ENCODE data around the gene ADAMTSL2.

ADAMTSL2 gene

DNA sequence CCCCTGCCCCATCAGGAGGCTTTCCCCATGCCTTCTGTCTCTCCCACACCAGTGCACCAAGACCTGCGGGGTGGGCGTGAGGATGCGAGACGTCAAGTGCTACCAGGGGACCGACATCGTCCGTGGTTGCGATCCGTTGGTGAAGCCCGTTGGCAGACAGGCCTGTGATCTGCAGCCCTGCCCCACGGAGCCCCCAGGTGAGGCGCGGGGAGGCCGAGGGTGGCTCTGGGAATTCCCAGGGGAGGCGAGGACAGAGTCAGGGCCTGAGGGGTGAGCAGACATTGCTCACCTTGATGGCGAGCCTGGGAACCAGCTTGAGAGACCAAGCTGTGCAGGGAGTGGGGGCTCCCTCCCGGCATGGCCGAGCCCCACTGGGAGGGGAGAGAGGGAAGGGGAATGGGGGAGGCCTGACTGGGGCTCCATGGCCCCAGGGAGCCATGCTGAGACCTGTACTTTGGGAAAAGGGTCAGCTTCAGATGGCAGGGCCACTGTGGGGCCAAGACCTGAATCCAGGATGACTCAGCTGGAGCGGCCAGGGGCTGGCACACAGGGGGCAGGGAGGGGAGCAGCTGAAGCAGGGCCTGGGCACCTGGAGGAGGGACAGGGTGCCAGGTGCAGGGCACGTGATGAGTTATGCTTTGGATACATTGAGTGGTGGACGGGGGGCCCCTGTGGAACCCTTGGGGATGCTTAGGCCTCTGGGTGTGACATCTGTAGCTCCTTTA, 39.4 kb downstream of the ADAMTSL2 start (continued):
- TF ChIP-seq, protein P1, sequence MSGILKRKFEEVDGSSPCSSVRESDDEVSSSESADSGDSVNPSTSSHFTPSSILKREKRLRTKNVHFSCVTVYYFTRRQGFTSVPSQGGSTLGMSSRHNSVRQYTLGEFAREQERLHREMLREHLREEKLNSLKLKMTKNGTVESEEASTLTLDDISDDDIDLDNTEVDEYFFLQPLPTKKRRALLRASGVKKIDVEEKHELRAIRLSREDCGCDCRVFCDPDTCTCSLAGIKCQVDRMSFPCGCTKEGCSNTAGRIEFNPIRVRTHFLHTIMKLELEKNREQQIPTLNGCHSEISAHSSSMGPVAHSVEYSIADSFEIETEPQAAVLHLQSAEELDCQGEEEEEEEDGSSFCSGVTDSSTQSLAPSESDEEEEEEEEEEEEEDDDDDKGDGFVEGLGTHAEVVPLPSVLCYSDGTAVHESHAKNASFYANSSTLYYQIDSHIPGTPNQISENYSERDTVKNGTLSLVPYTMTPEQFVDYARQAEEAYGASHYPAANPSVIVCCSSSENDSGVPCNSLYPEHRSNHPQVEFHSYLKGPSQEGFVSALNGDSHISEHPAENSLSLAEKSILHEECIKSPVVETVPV (CRISPR knock-in tag; IDR thresholded peaks at IDR 0.05) = no peak
- TF ChIP-seq, protein P2, sequence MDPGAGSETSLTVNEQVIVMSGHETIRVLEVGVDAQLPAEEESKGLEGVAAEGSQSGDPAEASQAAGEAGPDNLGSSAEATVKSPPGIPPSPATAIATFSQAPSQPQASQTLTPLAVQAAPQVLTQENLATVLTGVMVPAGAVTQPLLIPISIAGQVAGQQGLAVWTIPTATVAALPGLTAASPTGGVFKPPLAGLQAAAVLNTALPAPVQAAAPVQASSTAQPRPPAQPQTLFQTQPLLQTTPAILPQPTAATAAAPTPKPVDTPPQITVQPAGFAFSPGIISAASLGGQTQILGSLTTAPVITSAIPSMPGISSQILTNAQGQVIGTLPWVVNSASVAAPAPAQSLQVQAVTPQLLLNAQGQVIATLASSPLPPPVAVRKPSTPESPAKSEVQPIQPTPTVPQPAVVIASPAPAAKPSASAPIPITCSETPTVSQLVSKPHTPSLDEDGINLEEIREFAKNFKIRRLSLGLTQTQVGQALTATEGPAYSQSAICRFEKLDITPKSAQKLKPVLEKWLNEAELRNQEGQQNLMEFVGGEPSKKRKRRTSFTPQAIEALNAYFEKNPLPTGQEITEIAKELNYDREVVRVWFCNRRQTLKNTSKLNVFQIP (CRISPR knock-in tag; IDR thresholded peaks at IDR 0.05; ENCODE audit: borderline replicate concordance, low read depth) = no peak
- TF ChIP-seq OSR1 (CRISPR knock-in tag; IDR thresholded peaks at IDR 0.05) = no peak
- no peak for TF ChIP-seq ZNF8 (CRISPR knock-in tag; IDR thresholded peaks at IDR 0.05)
- TF ChIP-seq RARB (CRISPR knock-in tag; IDR thresholded peaks at IDR 0.05) = no peak
- TF ChIP-seq, protein P3, sequence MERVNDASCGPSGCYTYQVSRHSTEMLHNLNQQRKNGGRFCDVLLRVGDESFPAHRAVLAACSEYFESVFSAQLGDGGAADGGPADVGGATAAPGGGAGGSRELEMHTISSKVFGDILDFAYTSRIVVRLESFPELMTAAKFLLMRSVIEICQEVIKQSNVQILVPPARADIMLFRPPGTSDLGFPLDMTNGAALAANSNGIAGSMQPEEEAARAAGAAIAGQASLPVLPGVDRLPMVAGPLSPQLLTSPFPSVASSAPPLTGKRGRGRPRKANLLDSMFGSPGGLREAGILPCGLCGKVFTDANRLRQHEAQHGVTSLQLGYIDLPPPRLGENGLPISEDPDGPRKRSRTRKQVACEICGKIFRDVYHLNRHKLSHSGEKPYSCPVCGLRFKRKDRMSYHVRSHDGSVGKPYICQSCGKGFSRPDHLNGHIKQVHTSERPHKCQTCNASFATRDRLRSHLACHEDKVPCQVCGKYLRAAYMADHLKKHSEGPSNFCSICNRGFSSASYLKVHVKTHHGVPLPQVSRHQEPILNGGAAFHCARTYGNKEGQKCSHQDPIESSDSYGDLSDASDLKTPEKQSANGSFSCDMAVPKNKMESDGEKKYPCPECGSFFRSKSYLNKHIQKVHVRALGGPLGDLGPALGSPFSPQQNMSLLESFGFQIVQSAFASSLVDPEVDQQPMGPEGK (CRISPR knock-in tag; IDR thresholded peaks at IDR 0.05; ENCODE audit: borderline replicate concordance) = no peak
- no peak for TF ChIP-seq CSDC2 (CRISPR knock-in tag; IDR thresholded peaks at IDR 0.05)

DNA sequence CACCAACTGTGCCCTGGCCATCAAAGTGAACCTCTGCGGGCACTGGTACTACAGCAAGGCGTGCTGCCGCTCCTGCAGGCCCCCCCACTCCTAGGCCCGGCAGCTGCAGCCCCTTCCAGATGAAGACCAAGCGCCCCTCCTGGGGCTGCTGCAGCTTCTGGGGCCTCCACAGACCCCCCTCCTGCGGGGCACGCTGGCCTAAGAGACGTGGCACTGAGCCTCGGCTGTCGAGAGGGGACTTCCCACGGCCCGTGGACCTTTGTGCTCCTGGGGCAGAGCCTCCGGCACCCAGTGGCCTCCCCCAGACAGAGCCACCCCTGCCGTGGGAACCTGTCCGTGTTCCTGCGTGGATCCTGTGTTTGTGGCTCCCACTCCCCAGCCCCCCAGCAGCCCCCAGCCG, 40.3 kb downstream of the ADAMTSL2 start:
- TF ChIP-seq SNAI2 (CRISPR knock-in tag; IDR thresholded peaks at IDR 0.05) (no peak), ZC3H10 (CRISPR knock-in tag; IDR thresholded peaks at IDR 0.05) (no peak)

DNA sequence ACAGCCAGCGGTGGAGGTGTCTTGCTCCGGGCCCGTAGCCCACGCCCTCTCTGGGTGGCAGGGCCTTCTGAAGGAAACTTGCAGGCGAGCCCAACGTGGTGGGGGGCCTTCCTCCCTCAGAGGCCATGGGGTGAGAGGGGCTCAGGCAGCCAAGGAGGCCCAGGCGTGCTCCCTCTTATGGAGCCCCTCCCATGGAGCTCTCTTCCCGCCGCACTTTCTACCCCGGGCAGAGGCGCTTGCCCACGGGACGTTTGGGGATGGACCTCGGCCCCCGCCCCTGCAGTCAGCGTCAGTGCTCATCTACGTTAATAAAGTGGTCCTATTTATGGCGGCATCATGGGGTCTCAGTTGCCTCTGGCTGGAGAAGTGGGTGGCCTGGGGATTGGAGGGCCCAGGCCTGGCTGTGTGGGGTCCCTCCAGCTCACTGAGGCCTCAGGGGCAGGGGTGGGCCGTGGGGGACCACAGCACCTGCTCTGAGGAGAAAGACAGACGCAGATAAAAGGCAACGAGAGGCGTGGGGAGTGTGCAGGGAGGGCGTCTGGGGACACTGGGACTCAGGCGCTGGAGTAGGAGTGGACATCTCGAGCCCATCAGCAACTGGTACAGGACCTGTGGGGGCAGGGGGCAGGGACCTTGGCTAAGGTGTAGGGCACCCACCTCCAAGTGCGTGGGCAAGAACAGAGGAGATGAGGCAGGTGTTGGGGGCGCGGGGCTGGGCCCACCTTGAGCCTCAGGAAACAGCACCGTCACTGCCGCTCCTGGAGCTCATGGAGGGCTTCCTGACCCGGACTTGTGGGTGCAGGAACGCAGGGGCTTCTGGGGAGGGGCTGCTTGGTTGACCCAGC, 40.9 kb downstream of the ADAMTSL2 start:
- no peak for TF ChIP-seq BACH2 (CRISPR knock-in tag; IDR thresholded peaks at IDR 0.05; ENCODE audit: borderline replicate concordance)
- no peak for TF ChIP-seq PPARA (CRISPR knock-in tag; IDR thresholded peaks at IDR 0.05; ENCODE audit: borderline replicate concordance)
- TF ChIP-seq ZFP3 (CRISPR knock-in tag; IDR thresholded peaks at IDR 0.05) = no peak
- no peak for TF ChIP-seq TOX (CRISPR knock-in tag; IDR thresholded peaks at IDR 0.05; ENCODE audit: borderline replicate concordance)
- TF ChIP-seq, protein P4, sequence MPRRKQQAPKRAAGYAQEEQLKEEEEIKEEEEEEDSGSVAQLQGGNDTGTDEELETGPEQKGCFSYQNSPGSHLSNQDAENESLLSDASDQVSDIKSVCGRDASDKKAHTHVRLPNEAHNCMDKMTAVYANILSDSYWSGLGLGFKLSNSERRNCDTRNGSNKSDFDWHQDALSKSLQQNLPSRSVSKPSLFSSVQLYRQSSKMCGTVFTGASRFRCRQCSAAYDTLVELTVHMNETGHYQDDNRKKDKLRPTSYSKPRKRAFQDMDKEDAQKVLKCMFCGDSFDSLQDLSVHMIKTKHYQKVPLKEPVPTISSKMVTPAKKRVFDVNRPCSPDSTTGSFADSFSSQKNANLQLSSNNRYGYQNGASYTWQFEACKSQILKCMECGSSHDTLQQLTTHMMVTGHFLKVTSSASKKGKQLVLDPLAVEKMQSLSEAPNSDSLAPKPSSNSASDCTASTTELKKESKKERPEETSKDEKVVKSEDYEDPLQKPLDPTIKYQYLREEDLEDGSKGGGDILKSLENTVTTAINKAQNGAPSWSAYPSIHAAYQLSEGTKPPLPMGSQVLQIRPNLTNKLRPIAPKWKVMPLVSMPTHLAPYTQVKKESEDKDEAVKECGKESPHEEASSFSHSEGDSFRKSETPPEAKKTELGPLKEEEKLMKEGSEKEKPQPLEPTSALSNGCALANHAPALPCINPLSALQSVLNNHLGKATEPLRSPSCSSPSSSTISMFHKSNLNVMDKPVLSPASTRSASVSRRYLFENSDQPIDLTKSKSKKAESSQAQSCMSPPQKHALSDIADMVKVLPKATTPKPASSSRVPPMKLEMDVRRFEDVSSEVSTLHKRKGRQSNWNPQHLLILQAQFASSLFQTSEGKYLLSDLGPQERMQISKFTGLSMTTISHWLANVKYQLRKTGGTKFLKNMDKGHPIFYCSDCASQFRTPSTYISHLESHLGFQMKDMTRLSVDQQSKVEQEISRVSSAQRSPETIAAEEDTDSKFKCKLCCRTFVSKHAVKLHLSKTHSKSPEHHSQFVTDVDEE (CRISPR knock-in tag; IDR thresholded peaks at IDR 0.05) = no peak
- no peak for TF ChIP-seq OSR1 (CRISPR knock-in tag; IDR thresholded peaks at IDR 0.05)
- TF ChIP-seq, protein P1 (CRISPR knock-in tag; IDR thresholded peaks at IDR 0.05) = no peak
- no peak for TF ChIP-seq ESRRG (CRISPR knock-in tag; IDR thresholded peaks at IDR 0.05)
- no peak for TF ChIP-seq CSDC2 (CRISPR knock-in tag; IDR thresholded peaks at IDR 0.05)
- TF ChIP-seq ZNF8 (CRISPR knock-in tag; IDR thresholded peaks at IDR 0.05) = no peak
- TF ChIP-seq ZC3H10 (CRISPR knock-in tag; IDR thresholded peaks at IDR 0.05) = no peak
- no peak for TF ChIP-seq ZNF70 (CRISPR knock-in tag; IDR thresholded peaks at IDR 0.05)
- TF ChIP-seq TCF4 (CRISPR knock-in tag; IDR thresholded peaks at IDR 0.05; ENCODE audit: borderline replicate concordance) = no peak
- TF ChIP-seq, protein P5, sequence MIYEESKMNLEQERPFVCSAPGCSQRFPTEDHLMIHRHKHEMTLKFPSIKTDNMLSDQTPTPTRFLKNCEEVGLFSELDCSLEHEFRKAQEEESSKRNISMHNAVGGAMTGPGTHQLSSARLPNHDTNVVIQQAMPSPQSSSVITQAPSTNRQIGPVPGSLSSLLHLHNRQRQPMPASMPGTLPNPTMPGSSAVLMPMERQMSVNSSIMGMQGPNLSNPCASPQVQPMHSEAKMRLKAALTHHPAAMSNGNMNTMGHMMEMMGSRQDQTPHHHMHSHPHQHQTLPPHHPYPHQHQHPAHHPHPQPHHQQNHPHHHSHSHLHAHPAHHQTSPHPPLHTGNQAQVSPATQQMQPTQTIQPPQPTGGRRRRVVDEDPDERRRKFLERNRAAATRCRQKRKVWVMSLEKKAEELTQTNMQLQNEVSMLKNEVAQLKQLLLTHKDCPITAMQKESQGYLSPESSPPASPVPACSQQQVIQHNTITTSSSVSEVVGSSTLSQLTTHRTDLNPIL (CRISPR knock-in tag; IDR thresholded peaks at IDR 0.05; ENCODE audit: low read depth) = no peak
- TF ChIP-seq ARNTL (CRISPR knock-in tag; IDR thresholded peaks at IDR 0.05; ENCODE audit: borderline replicate concordance, low read depth) = no peak
- no peak for TF ChIP-seq ZFP30 (CRISPR knock-in tag; IDR thresholded peaks at IDR 0.05)
- TF ChIP-seq, protein P3 (CRISPR knock-in tag; IDR thresholded peaks at IDR 0.05; ENCODE audit: borderline replicate concordance) = no peak
- TF ChIP-seq RARB (CRISPR knock-in tag; IDR thresholded peaks at IDR 0.05) = no peak
- ATAC-seq = no peak

More for the DNA sequence above, 40.3 kb downstream of the ADAMTSL2 start:
- ATAC-seq = no peak
